Subcutaneous adipose tissue (tissue), 4 donors: ENCODE data around the gene MPP4. TPM values are rescaled to one million over a fixed set of nuclear protein-coding genes. Genes with fewer than 3 reads are reported as not detected.

Source experiments
- total RNA-seq, 4 donors: library from RNA; depleted of rRNA; stranded (reverse); fragments of >200 nt; gene quantifications; one replicate each; pipeline ENCODE4 v1.1.0, GENCODE V29; 2016
- TF ChIP-seq, protein P1 (sequence below): fragments of 450-650 bp; IDR thresholded peaks from one replicate; pipeline ENCODE4 v1.5.1; 2016; ENCODE audit warnings: low read depth, mild to moderate bottlenecking, control low read depth, antibody characterized with exemption, moderate library complexity

The MPP4 gene
- total RNA-seq, 4 donors from 2014 or later = 0.22 to 0.85 TPM; not detected in 2

DNA sequence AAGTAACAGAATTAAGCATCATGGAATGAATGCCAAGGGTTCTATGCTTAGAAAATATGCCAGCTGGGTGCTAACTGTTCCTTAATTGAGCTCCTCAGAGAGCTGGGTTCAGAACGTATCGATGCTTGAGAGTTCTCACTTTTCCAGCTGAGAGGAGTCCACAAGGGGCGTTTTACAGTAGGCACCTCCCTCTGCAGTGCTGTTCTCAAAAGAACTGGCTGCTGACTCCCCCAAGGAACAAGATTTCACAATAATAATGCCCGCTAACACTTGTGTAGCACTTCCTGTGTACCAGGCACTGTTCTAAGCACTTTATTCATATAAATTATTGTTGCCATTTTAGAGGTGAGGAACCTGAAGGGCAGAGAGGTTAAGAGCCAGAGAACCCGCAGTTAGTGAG, 37.1 kb downstream of the MPP4 start:
- TF ChIP-seq, protein P1, sequence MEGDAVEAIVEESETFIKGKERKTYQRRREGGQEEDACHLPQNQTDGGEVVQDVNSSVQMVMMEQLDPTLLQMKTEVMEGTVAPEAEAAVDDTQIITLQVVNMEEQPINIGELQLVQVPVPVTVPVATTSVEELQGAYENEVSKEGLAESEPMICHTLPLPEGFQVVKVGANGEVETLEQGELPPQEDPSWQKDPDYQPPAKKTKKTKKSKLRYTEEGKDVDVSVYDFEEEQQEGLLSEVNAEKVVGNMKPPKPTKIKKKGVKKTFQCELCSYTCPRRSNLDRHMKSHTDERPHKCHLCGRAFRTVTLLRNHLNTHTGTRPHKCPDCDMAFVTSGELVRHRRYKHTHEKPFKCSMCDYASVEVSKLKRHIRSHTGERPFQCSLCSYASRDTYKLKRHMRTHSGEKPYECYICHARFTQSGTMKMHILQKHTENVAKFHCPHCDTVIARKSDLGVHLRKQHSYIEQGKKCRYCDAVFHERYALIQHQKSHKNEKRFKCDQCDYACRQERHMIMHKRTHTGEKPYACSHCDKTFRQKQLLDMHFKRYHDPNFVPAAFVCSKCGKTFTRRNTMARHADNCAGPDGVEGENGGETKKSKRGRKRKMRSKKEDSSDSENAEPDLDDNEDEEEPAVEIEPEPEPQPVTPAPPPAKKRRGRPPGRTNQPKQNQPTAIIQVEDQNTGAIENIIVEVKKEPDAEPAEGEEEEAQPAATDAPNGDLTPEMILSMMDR = no peak

DNA sequence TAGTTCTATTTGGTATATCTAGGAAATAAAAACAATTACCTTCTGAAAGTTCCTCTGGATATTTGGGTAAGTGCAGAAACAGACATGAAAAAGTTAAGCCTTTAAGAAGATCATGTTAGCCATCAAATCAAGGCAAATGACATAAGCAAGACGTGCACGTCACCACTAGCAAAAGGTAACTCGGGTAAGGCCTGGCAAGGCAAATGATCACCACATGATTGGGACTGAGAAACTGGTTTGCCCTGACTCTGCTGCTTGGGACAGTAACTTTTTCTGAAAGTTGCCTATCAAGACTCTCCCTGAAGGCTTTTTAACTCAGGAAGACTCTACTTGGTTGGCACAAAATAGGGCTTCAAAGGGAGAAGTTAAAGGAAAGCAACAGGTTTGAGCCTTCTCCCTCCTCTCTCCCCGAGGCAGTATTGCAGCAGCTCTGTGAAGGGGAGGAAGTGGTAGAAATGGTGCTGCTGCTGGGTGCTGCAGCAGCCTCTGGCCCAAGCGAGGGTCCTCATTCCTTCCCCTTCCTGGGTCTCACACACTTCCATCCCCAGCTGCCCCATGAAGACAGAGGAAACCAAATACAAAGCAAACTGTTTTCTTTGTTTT, 38.0 kb downstream of the MPP4 start:
- TF ChIP-seq, protein P1 = no peak

DNA sequence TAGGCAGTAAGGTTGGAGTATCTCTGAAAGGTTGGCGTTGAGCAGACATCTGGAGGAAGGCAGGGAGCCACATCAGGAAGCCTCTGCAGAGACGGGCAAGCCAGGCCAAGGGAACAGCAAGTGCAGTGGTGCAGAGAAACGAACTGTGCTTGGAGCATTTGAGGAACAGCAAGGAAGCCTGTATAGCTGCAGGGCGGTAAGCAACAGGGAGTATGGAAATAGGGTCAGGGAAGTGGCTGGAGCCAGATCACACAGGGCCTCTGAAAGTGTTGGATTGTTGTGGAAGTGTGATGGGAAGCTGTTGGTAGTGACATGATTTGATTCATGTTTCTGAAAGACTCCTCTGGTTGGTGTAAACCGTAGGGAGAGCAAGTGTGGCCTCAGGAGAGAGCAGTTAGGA, 41.7 kb downstream of the MPP4 start:
- TF ChIP-seq, protein P1 = no peak

DNA sequence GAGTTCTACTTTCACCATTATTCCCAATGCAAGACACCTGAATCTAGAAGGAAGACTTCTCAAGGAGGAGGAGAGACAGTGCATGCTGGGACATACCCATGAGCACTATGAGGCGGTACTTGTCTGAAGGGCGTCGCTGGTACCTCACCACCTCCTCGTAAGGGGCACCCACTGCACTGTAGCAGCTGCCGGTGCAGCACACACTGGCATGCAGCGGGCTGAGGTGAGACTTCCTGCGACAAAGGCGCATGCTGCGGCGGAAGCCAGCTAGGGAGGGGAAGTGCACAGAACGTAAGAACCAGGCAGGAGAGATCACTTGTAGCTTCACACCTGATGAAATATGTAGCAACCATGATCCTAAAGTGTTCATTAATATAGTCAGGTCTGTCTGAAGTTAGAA, 42.3 kb downstream of the MPP4 start:
- TF ChIP-seq, protein P1 = no peak

DNA sequence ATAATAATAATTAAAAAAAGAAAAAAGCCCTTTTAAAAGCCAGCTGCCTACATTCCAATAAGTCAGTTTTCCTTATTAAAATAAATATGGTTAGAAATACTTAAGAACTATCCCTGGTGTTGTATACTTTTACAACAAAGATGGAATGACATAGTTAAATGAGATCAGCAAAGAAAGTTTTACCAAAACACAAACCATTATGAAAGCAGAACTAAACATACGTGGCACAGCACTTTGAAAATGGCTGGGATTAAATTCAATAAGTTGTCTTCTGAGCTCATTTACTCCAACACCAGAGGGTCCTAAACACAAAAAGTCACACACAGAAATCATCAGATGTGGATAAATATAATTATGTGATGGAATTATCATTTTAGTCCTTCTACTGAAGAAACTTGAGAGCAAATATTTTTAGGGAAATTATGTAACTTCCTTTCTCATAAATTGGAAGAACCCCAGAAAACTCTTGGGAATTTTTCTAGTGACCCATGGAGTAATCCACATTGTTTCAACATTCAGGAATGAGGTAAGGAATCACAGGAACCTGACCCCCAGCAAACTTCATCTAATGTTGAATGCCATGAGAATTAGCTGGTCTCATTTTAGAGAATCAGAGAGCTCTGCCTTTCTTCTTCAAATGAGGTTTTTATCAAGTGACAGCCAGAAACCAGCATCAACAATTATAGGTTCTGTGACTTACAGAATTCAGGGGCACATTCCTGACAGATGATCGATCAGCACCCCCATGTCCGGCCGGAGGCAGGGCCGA, 43.6 kb downstream of the MPP4 start:
- TF ChIP-seq, protein P1 = no peak

DNA sequence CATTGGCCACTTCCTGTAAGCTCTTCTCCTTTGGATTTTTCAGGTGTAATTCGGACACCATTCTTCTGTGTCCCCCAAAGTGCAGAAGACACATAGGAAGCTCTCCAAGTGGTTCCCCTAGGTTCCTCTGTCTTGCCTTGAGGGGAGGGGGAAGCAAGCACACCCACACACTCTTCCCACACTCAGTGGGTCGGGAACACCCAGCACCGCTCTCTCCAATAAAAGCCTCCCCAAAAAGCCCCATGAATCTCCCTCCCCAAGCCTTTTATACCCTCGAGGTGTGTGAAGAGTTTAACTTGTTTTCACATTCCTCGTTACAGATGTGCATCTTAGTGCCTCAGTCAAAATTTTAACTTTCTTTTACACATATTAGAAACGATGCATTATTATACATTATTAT, 45.2 kb downstream of the MPP4 start:
- TF ChIP-seq, protein P1 = no peak

DNA sequence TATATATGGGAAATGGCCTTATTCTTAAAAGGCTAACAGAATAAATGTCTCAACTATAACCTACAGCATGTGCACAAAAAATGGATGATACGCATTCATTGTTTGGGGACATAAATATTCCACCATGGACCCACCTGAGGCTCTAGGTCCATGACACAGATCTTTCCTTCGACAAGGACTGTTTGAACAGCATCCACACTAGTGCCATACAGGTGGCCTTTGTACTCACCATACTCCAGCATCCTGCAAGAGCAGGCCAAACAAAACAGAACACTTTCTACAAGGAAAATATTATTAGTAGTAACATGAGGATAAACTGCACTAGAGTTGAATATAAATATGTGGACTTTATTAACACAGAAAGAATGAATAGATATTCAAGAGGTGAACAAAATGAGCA, 49.0 kb downstream of the MPP4 start:
- TF ChIP-seq, protein P1 = no peak
